A673 (cell line): ENCODE results near the gene GABRB1. TPM values are rescaled to one million over a fixed set of nuclear protein-coding genes. Genes with fewer than 3 reads are reported as not detected.

ENCODE experiments used
- BruUV-seq: library from RNA; stranded (reverse); fragments of 400-500 nt; replicated peaks from 2 replicates; lab custom pipeline; 2021; lab: Mats Ljungman, UMichigan
- CTCF ChIA-PET: fragments of 300-600 bp; sonication (Branson Sonifier 250); formaldehyde crosslinking; loops from one replicate; lab custom pipeline; 2022; ENCODE audit warnings: antibody characterized with exemption; lab: Charles Lee
- POLR2A ChIA-PET: fragments of 300-600 bp; sonication (Branson Sonifier 250); formaldehyde crosslinking; loops from one replicate; lab custom pipeline; 2022; ENCODE audit warnings: antibody characterized with exemption; ENCODE audit not compliant: low non-redundant PET; lab: Charles Lee
- DNase-seq: peaks from one replicate; pipeline ENCODE4 v3.0.0-alpha.2; 2015; ENCODE audit warnings: low spot score
- H3K27ac ChIP-seq: fragments of 200-600 bp; sonication (generic); 2 replicates; pipeline ENCODE4 v1.5.1; 2016; ENCODE audit warnings: mixed run types, low read depth, mild to moderate bottlenecking, mixed read lengths, antibody characterized with exemption, low read length; ENCODE audit not compliant: poor library complexity, severe bottlenecking
- H3K27me3 ChIP-seq: fragments of 200-600 bp; sonication (generic); replicated peaks from 2 replicates; pipeline ENCODE4 v1.6.1; 2017; ENCODE audit warnings: mixed run types, low read depth, mild to moderate bottlenecking, mixed read lengths, antibody characterized with exemption, low read length; ENCODE audit not compliant: insufficient read depth, poor library complexity
- H3K36me3 ChIP-seq: fragments of 200-600 bp; sonication (generic); 2 replicates; pipeline ENCODE4 v1.6.1; 2016; ENCODE audit warnings: mixed run types, mild to moderate bottlenecking, mixed read lengths, antibody characterized with exemption, low read length; ENCODE audit not compliant: insufficient read depth, poor library complexity, severe bottlenecking
- H3K4me1 ChIP-seq: fragments of 200-600 bp; sonication (generic); 2 replicates; pipeline ENCODE4 v1.6.1; 2017; ENCODE audit warnings: mixed run types, mild to moderate bottlenecking, mixed read lengths, antibody characterized with exemption, low read length; ENCODE audit not compliant: insufficient read depth, poor library complexity, severe bottlenecking
- H3K4me3 ChIP-seq: fragments of 200-600 bp; sonication (generic); 2 replicates; pipeline ENCODE4 v1.5.1; 2016; ENCODE audit warnings: low read depth, mixed run types, mild to moderate bottlenecking, mixed read lengths, low read length; ENCODE audit not compliant: poor library complexity, severe bottlenecking
- H3K9me3 ChIP-seq: fragments of 200-600 bp; sonication (generic); 2 replicates; pipeline ENCODE4 v1.6.1; 2016; ENCODE audit warnings: mixed run types, low read depth, mild to moderate bottlenecking, mixed read lengths, antibody characterized with exemption, low read length; ENCODE audit not compliant: poor library complexity, severe bottlenecking
- CTCF ChIP-seq: fragments of 300-800, 200-600 bp; sonication (generic); conservative IDR thresholded peaks from 2 replicates; pipeline ENCODE4 v1.5.1; 2017; ENCODE audit warnings: low read depth, mild to moderate bottlenecking, antibody characterized with exemption, low read length, moderate library complexity, mixed read lengths
- EZH2 ChIP-seq: fragments of 200-600 bp; sonication (generic); IDR thresholded peaks from 2 replicates; pipeline ENCODE4 v1.6.1; 2017; ENCODE audit warnings: borderline replicate concordance, low read depth, mild to moderate bottlenecking, mixed read lengths, antibody characterized with exemption, low read length; ENCODE audit not compliant: poor library complexity, severe bottlenecking
- intact Hi-C: fragments of 100-400 bp; cut with micrococcal nuclease; formaldehyde crosslinking; loops from one replicate; pipeline ENCODE4 v1.10.0; 2022; ENCODE audit not compliant: unreplicated experiment
- total RNA-seq: library from RNA; stranded (reverse); gene quantifications from 2 replicates; pipeline ENCODE4 v1.2.3, GENCODE V29; 2021

Gene GABRB1
- total RNA-seq, 1 experiment from 2014 or later, result 1.0 TPM

GRCh38 chr4:47406408-47406807 lies 375.0 kb downstream of the GABRB1 start:
- H3K4me3 ChIP-seq, result no peak overlapping the region
- H3K27me3 ChIP-seq, result peaks cover 6% of the 10 kb centered on the region
- CTCF ChIA-PET, result no interaction called here
- H3K36me3 ChIP-seq, result no peaks in the 10 kb centered on the region
- POLR2A ChIA-PET, result no interaction called here
- no peaks in the 10 kb centered on the region for H3K9me3 ChIP-seq
- no peaks in the 10 kb centered on the region for H3K4me1 ChIP-seq
- BruUV-seq, result no TSS peak
- H3K27ac ChIP-seq, result no peak overlapping the region
- intact Hi-C loops, result no loop called here
- DNase-seq, result no peak
- TF ChIP-seq CTCF, result no peak
- TF ChIP-seq EZH2, result no peak

GRCh38 chr4:47410271-47410670 lies 378.9 kb downstream of the GABRB1 start:
- H3K9me3 ChIP-seq, result no peaks in the 10 kb centered on the region
- H3K27me3 ChIP-seq, result peaks cover 13% of the 10 kb centered on the region
- CTCF ChIA-PET, result no interaction called here
- H3K4me1 ChIP-seq, result no peaks in the 10 kb centered on the region
- BruUV-seq, result no TSS peak
- no peak overlapping the region for H3K27ac ChIP-seq
- H3K4me3 ChIP-seq, result no peak overlapping the region
- POLR2A ChIA-PET, result no interaction called here
- no peaks in the 10 kb centered on the region for H3K36me3 ChIP-seq
- TF ChIP-seq CTCF (no peak), EZH2 (no peak)
- intact Hi-C loops, result no loop called here
- no peak for DNase-seq

- H3K9me3 ChIP-seq, result no peaks in the 10 kb centered on the region
- no TSS peak for BruUV-seq
- H3K27me3 ChIP-seq, result peaks cover 13% of the 10 kb centered on the region
- intact Hi-C loops, result no loop called here
- no peaks in the 10 kb centered on the region for H3K36me3 ChIP-seq
- no peak overlapping the region for H3K4me3 ChIP-seq
- H3K27ac ChIP-seq, result no peak overlapping the region
- H3K4me1 ChIP-seq, result no peaks in the 10 kb centered on the region
- no peak for DNase-seq
- TF ChIP-seq CTCF (no peak), EZH2 (no peak)
- ChIA-PET CTCF (no interaction called here), POLR2A (no interaction called here)
These were observed 382.2 kb downstream of the GABRB1 start for GRCh38 chr4:47413521-47413920.
